Loucy (cell line): ENCODE data around the gene SCN8A.

Experiments
- H2AFZ ChIP-seq: fragments of 200-600 bp; sonication (generic); 2 replicates; pipeline ENCODE4 v1.6.0; 2016; ENCODE audit warnings: antibody characterized with exemption, mild to moderate bottlenecking, low read length, moderate library complexity
- H3F3A ChIP-seq: fragments of 200-600 bp; 2 replicates; pipeline ENCODE4 v1.6.0; 2016; ENCODE audit warnings: antibody characterized with exemption, low read depth, mild to moderate bottlenecking
- H3K27me3 ChIP-seq: fragments of 200-600 bp; sonication (generic); 2 replicates; pipeline ENCODE4 v1.6.1; 2014; ENCODE audit warnings: low read length, mild to moderate bottlenecking; ENCODE audit not compliant: insufficient read depth, poor library complexity, severe bottlenecking
- H3K36me3 ChIP-seq: fragments of 200-600 bp; sonication (generic); 2 replicates; pipeline ENCODE4 v1.6.1; 2016; ENCODE audit warnings: low read length; ENCODE audit not compliant: insufficient read depth
- H3K4me1 ChIP-seq: fragments of 200-600 bp; sonication (generic); 2 replicates; pipeline ENCODE4 v1.5.1; 2014; ENCODE audit warnings: low read length, mild to moderate bottlenecking; ENCODE audit not compliant: insufficient read depth, poor library complexity, severe bottlenecking
- H3K4me2 ChIP-seq: fragments of 200-600 bp; sonication (generic); 2 replicates; pipeline ENCODE4 v1.6.0; 2014; ENCODE audit warnings: antibody characterized with exemption, low read length, low read depth, mild to moderate bottlenecking; ENCODE audit not compliant: poor library complexity, severe bottlenecking
- H3K4me3 ChIP-seq: fragments of 200-600 bp; sonication (generic); 2 replicates; pipeline ENCODE4 v1.5.1; 2014; ENCODE audit warnings: low read length, mild to moderate bottlenecking, mixed read lengths; ENCODE audit not compliant: poor library complexity, severe bottlenecking
- H3K79me2 ChIP-seq: fragments of 200-600 bp; sonication (generic); 2 replicates; pipeline ENCODE4 v1.6.1; 2014; ENCODE audit warnings: low read length; ENCODE audit not compliant: insufficient read depth
- H3K9ac ChIP-seq: fragments of 200-600 bp; sonication (generic); 2 replicates; pipeline ENCODE4 v1.6.0; 2014; ENCODE audit warnings: mild to moderate bottlenecking, low read depth, low read length, moderate library complexity; ENCODE audit not compliant: poor library complexity, severe bottlenecking
- H3K9me2 ChIP-seq: fragments of 200-600 bp; sonication (generic); replicated peaks from 2 replicates; pipeline ENCODE4 v1.6.1; 2016; ENCODE audit warnings: low read depth, low read length, mixed read lengths
- H3K9me3 ChIP-seq: fragments of 200-600 bp; sonication (generic); 2 replicates; pipeline ENCODE4 v1.6.1; 2014; ENCODE audit warnings: mild to moderate bottlenecking, antibody characterized with exemption, low read length, low read depth; ENCODE audit not compliant: insufficient read depth
- H4K20me1 ChIP-seq: fragments of 200-600 bp; sonication (generic); 2 replicates; pipeline ENCODE4 v1.6.0; 2014; ENCODE audit warnings: antibody characterized with exemption, low read length, mild to moderate bottlenecking; ENCODE audit not compliant: insufficient read depth, poor library complexity, severe bottlenecking
- EZH2phosphoT487 ChIP-seq: fragments of 200-600 bp; IDR thresholded peaks from 2 replicates; pipeline ENCODE4 v1.6.1; 2018; ENCODE audit warnings: antibody characterized with exemption, mild to moderate bottlenecking, moderate library complexity, borderline replicate concordance
- TF ChIP-seq, protein P1 (sequence below): fragments of 200-600 bp; sonication (generic); conservative IDR thresholded peaks from 2 replicates; pipeline ENCODE4 v1.5.1; 2014; ENCODE audit warnings: mild to moderate bottlenecking, antibody characterized with exemption, low read length

The SCN8A gene

DNA sequence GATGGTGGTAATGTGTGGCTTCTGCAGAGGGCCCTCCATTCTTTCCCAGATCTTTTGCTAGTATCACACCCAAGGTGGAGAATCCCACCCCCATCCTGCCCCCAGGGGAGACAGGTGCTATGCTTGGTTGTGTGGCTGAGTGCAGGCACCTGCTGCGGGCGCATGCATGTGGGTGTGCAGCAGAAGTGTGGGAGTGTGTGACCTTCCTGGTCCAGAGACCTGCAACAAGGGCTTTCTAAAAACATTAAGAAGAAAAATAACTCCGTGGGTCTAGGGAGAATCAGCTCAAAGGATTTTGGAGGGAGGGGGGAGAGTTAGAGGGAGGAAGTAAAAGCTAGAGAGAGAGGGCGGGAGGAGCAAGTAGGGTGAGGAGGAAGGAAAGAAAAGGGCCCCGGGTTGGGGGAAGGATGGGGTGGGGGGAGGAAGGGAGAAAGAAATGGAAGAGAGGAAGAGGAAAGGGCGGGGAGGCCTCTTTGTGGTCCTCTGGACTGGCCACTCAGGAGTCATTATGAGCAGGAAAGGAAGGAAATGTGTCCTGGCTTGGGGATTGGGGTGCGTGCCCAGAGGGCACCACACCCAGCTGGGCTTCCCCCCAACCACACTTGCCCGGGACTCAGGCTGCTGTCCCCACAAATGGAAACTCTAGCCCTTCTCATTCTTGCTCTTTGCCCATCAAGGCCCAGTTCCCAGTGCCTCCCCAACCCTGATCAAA lies 260.5 kb downstream of the SCN8A start:
- peak overlapping the region; percentile 23 for H3K4me2 ChIP-seq
- no peaks in the 10 kb centered on the region for H3K79me2 ChIP-seq
- no peaks in the 10 kb centered on the region for H3K36me3 ChIP-seq
- H3K4me3 ChIP-seq: no peak overlapping the region
- peaks cover 8% of the 10 kb centered on the region for H3K4me1 ChIP-seq
- no peaks in the 10 kb centered on the region for H3K9me2 ChIP-seq
- no peaks in the 10 kb centered on the region for H3F3A ChIP-seq
- H3K9ac ChIP-seq: no peak overlapping the region
- peak overlapping the region; percentile 59 for H2AFZ ChIP-seq
- no peaks in the 10 kb centered on the region for H3K9me3 ChIP-seq
- TF ChIP-seq, protein P1, sequence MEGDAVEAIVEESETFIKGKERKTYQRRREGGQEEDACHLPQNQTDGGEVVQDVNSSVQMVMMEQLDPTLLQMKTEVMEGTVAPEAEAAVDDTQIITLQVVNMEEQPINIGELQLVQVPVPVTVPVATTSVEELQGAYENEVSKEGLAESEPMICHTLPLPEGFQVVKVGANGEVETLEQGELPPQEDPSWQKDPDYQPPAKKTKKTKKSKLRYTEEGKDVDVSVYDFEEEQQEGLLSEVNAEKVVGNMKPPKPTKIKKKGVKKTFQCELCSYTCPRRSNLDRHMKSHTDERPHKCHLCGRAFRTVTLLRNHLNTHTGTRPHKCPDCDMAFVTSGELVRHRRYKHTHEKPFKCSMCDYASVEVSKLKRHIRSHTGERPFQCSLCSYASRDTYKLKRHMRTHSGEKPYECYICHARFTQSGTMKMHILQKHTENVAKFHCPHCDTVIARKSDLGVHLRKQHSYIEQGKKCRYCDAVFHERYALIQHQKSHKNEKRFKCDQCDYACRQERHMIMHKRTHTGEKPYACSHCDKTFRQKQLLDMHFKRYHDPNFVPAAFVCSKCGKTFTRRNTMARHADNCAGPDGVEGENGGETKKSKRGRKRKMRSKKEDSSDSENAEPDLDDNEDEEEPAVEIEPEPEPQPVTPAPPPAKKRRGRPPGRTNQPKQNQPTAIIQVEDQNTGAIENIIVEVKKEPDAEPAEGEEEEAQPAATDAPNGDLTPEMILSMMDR: no peak
- TF ChIP-seq EZH2phosphoT487: no peak
- no peaks in the 10 kb centered on the region for H4K20me1 ChIP-seq
- no peaks in the 10 kb centered on the region for H3K27me3 ChIP-seq

DNA sequence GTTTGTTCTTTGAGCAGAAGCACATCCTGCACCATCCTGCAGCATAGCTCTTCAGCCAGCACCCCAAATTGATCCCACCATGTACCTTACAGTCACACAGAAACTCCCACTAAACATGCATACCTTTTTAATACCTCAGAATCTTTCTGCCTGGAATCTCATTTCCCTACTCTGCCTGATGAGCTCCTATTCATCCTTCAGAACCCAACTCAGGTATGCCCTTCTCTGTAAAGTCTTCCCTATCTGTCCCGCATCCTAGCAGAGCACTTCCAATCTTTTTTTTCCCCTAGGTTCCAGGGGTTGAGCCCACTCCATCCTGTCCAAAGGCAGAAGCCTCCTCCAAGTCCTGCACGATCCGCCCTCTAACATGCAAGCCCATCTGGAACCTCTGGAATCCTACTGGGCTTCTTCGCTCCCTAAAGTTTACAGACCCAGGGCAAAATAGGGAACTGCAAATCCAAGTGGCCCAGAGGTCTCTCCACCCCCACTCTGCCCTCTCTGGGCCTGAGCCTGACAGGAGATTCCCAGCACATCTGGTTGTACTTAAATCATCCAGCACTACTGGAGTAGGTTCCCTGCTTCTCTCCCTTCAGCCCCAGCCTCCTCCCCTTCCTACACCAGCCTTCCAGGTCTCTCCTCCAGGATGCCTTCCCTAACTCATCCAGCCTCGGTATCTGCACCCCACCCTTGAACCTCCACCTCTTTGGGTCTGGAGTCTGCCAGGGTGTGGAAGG lies 261.5 kb downstream of the SCN8A start:
- no peaks in the 10 kb centered on the region for H3K27me3 ChIP-seq

DNA sequence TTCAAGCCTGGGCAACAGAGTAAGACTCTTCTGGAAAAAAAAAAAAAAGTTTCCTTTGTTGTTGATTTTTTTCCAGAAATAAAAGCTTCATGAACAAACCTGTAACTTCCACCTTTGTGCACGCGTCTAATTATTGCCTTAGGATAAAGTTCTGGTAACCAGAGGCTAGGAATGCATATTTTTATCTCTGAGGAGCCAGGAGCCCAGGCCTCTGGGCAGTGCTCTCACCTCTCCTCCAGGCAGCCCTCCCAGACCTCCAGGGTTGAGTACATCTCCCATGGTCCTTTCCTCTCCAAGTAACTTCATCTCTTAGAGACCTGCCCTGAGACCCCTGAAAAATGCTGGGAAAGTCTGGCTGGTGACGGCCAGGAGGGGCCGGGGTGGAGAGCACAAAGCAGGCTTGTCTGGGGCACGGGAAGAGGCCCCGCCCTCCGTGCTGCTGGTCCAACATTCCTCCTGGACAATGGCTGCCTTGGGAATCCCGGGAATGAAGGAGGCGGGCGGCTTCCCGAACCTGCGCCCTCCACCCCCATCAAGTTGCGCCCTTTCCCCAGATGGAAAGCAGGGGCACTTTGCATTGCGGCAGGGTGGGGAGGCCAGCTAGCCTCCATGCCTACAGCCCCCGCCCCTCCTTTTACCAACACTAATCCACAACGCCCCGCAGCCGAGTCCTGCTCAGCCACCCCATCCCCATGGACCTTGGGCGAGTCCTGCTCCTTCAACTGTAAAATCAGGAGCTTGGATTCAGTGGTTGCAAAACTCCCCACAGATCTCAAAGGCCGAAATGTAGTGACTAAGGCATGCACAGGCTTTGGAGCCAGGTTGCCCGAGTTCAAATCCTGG lies 264.8 kb downstream of the SCN8A start:
- Histone ChIP-seq H3K4me2 (no peak overlapping the region), H4K20me1 (no peaks in the 10 kb centered on the region), H3K27me3 (no peaks in the 10 kb centered on the region), H3K36me3 (no peaks in the 10 kb centered on the region), H3K9me3 (no peaks in the 10 kb centered on the region), H3K79me2 (no peaks in the 10 kb centered on the region), H3K4me3 (no peak overlapping the region), H3K9ac (no peak overlapping the region), H3K4me1 (peaks cover 8% of the 10 kb centered on the region), H3F3A (no peaks in the 10 kb centered on the region), H2AFZ (no peak overlapping the region), H3K9me2 (no peaks in the 10 kb centered on the region)
- no peak for TF ChIP-seq EZH2phosphoT487
- TF ChIP-seq, protein P1: no peak

More for the DNA sequence above, 261.5 kb downstream of the SCN8A start:
- Histone ChIP-seq H3K9me3 (no peaks in the 10 kb centered on the region), H3K9ac (no peak overlapping the region), H3K4me1 (peaks cover 8% of the 10 kb centered on the region), H3K9me2 (no peaks in the 10 kb centered on the region), H3K4me2 (no peak overlapping the region), H3K4me3 (no peak overlapping the region), H3K36me3 (no peaks in the 10 kb centered on the region), H4K20me1 (no peaks in the 10 kb centered on the region), H3F3A (no peaks in the 10 kb centered on the region), H2AFZ (no peak overlapping the region), H3K79me2 (no peaks in the 10 kb centered on the region)
- no peak for TF ChIP-seq EZH2phosphoT487
- TF ChIP-seq, protein P1: no peak
